ELR (cell line): ENCODE results near the gene C5AR1.
"Not testable (repeated sequence)": the region's sequence is repeated elsewhere in the genome, so short reads cannot be mapped to it uniquely, and the experiment has no call there.

Experiments
- DNase-seq: peaks from one replicate; pipeline ENCODE4 v3.0.0-alpha.2; 2015; ENCODE audit warnings: low read depth

C5AR1 gene

DNA sequence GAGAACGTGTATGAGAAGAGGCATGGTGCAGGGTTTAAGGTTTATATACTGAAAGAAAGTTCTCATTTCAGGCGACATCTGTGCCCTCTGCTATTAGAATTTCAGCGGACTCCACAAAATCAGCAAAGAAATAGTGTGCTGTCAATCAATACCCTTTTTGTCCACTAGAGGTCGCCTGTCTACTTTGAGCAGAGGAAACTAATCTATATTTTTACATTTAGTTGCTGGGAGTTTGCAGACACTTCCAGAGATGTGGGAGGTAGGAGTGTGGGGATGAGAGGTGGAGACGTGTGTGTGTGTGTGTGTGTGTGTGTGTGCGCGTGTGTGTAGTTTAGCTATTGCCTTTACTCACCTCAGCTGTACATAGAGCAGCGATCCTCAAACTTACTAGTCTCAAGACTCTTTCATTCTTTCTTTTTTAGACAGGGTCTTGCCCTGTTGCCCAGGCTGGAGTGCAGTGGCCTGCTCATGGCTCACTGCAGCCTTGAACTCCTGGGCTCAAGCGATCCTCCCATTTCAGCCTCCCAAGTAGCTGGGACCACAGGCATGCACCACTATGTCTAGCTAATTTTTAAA is 25.2 kb upstream of the C5AR1 start:
- DNase-seq: peak; percentile 71

DNA sequence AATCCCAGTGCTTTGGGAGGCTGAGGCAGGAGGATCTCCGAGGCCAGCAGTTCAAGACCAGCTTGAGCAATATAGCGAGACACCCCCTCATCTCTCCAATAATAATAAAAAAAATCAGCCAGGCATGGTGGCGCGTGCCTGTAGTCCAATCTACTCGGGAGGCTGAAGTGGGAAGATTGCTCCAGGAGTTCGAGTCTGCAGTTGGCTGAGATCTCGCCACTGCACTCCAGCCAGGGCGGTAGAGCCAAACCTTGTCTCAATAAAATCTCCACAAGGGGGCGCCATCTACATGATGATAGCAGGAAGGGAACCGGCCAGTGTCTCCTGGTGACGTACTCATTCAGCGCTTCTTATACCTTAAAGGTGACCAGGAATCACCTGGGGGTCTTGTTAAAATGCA is 13.6 kb upstream of the C5AR1 start:
- peak; percentile 88 for DNase-seq

DNA sequence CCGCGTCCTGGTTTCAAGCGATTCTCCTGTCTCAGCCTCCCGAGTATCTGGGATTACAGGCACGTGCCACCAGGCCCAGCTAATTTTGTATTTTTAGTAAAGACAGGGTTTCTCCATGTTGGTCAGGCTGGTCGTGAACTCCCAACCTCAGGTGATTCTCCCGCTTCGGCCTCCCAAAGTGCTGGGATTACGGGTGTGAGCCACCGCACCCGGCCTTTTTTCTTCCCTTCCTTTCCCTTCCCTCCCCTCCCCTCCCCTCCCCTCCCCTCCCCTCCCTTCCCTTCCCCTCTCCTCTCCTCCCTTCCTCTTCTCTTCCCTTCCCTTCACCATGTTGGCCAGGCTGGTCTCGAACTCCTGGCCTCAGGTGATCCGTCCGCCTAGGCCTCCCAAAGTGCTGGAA is 8.8 kb upstream of the C5AR1 start:
- not testable (repeated sequence) for DNase-seq

DNA sequence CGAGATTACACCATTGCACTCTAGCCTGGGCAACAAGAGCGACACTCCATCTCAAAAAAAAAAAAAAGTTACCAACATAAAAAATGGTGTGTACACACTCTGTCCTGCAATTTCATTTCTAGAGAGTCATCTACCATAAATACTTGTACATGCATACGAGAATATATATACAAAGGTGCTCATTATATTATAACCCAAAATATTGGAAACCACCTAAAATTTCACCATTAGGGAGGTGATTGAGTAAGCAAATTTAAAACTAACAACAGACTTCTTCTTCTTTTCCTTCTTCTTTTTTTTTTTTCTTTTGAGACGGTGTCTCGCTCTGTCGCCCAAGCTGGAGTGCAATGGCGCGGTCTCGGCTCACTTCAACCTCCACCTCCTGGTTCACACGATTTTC is 7.4 kb upstream of the C5AR1 start:
- no peak for DNase-seq

DNA sequence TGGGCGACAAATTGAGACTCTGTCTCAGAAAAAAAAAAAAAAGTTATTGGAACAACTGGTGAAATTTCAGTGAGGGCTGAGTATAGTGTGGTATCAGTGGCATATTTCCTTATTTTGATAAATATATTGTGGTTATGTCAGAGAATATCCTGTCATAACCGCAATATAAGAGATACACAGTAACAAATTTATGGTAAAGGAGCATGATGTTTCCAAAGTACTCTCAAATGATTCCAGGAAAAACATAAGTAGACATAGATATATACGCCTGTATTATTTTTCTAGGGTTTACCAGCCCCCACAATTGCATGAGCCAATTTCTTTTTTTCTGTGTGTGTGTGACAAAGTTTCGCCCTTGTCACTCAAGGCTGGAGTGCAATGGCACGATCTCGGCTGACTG is 5.7 kb upstream of the C5AR1 start:
- DNase-seq: no peak

DNA sequence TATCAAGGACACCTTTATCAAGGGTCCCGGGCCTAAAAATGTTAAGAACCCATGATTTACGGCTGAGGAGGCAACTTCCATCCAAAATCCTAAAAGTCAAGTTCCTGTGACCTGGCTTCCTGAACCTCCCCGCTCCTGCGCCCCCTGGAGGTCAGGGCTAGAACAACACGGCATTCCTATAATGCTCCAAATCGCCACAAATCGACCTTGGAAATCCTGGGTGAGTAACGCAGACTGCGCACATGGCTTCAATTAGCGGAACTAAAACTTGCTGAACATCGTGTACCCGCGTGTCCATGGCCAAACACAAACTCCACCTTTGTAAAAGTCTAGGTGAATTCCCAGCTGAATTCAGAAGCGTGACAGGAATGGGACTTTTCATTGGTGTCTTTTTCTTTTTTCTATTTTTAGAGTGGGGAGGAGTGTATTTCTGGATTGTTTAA is 4.3 kb upstream of the C5AR1 start:
- peak; percentile 87 for DNase-seq

DNA sequence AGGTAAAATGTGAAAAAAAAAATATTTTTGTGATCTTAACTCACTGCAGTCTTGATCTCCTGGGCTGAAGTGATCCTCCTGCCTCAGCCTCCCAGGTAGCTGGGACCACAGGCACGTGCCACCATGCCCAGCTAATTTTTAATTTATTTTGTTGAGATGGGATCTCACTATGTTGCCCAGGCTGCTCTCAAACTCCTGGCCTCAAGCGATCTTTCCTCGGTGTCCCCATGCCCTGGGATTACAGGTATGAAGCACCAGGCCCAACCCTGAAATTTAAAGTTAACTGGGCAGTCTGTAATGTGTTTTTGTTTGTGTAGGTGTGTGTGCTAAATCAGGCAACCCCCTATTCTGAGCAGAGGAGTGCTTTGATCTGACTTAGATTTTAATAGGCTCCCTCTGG is 3.4 kb upstream of the C5AR1 start:
- DNase-seq: no peak

DNA sequence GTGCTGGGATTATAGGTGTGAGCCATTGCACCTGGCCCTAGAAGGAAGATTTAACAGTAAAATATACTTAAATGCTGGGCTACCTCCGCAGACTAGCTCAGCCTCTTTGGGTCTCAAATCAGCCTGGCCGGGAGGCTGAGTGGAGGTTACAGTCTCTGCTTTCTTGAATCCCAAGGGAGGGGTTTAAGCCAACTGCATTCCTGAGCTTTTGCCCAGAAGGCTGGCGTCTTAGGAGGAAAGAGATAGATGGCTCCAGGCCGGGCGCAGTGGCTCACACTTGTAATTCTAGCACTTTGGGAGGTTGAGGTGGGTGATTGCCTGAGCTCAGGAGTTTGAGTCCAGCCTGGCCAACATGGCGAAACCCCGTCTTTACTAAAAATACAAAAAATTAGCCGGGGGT is 623 bp upstream of the C5AR1 start:
- no peak for DNase-seq

DNA sequence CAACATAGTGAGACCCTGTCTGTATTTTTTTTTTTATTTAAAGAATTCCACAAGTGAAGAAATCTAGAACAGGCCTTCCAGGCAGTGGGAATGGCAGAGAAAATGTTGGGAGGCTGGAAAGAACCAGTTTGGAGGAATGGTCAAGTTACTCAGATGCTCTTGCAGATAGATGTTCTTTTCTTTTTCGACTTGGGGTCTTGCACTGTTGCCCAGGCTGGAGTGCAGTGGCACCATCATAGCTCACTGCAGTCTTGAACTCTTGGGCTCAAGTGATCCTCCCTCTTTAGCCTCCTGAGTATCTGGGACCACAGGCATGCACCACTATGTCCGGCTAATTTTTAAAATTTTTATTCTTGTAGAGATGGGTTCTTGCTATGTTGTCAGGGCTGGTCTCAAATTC is 662 bp downstream of the C5AR1 start:
- no peak for DNase-seq

DNA sequence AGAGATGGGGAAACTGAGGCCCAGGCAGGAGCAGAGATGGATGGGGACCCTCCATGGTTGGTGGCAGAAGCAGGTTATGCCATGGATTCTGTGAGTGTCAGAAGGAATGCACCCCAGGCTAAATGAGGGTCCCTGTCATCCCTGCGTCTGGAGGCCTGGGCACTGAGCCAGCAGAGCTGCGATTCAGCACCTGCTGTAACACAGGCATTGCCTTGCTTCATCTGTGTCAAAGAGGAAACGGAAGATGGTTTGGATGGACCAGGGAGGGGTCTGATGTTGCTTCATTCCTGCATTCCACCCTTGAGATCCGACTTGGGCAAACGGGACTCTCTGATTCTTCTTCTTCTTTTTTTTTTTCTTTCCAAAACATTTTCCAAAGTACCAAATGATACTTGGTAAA is 1.2 kb downstream of the C5AR1 start:
- peak; percentile 30 for DNase-seq

DNA sequence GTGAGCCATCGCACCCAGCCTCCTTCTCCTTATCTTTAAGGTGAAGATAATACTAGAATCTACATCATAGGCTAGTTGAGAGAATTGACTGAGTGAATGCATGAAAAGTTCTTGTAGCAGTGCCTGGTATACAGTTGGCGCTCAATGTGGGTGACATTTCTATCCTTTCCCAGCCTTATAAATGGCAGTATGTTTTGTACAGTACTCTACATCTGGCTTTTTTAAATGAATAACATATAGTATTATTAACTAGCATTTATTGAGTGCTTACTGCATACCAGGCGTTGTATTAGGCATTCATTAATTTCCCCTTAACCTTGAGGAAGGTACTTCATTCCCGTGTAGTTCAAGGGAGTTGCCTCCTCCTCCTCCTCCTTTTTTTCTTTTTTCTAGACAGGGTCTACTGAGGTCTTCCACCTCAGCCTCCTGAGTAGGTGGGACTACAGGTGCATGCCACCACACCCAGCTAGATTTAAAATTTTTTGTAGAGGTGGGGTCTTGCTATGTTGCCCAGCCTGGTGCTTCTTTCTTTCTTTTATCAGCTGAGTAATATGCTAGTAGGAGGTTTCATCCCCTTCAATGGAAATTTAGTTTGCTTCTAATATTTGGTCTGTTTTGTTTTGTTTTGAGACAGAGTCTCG is 2.8 kb downstream of the C5AR1 start:
- DNase-seq: no peak

DNA sequence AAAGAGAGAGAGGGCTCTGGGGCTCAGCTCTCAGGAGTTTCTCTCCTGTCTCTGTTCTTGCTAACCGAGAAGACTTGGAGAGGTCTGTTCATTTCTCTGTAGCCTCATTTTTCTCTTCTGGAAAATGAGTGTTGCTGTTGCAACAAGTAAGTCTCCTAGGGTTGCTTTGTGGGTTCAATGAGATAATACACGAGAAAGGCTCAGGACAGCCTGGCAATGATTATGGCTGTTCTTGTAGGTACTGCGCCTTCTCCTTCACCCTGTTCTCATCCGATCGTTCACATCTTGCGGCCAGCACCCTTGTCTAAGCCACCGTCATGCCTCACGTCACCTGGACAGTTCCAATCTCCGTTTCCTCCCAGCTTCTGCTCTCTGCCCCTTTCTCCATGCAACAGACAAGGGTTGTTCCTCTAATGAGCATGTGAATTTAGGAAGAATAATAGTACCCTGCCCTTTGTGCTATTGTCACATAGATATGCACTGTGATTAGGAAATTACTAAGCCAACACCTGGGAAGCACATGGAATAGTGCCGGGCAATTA is 4.2 kb downstream of the C5AR1 start:
- DNase-seq: no peak

DNA sequence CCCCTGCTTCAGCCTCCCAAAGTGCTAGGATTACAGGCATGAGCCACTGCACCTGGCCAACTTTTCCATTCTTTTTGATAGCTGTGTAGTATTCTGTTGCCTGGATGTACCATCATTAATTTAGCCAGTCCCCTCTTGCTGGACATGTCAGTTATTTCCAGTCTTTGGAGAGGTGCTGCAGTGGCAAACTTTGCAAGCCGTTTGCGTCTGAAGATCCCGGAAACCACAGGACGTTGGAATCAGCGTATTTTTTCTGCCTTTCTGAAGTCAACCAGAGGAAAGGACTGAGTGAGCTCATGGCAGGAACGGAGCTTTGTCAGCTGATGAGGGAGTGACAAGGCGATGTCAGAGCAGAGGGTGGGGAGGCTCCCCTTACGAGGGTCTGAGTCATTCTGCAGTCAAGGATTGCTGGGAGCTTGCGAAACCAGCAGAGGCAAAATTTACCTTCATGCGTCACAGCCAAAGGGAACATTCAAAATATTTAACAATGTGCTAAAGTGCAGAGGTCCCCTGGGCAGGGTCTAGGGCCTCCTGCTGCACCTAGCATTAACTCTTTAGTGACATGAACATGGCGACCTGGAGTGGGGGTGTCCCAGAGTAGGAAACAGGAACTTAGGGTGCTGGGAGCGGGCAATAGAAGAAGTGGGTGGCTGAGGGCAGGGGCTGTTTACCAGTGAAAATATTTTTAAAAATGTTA is 5.6 kb downstream of the C5AR1 start:
- DNase-seq: peak; percentile 96

DNA sequence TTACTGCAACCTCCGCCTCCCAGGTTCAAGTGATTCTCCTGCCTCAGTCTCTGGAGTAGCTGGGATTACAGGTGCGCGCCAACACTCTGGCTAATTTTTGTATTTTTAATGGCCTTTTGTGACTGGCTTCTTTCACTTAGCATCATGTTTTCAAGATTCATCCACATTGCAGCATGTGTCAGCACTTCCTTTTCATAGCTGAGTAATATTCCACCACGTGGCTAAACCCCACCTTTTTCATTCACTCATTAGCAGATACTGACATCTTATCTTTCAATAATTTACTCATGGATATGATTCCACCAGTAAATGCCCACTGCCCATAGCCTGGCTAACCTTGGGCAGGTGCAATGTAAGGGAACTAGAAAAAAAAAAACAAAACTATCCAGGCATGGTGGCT is 6.9 kb downstream of the C5AR1 start:
- DNase-seq: no peak

DNA sequence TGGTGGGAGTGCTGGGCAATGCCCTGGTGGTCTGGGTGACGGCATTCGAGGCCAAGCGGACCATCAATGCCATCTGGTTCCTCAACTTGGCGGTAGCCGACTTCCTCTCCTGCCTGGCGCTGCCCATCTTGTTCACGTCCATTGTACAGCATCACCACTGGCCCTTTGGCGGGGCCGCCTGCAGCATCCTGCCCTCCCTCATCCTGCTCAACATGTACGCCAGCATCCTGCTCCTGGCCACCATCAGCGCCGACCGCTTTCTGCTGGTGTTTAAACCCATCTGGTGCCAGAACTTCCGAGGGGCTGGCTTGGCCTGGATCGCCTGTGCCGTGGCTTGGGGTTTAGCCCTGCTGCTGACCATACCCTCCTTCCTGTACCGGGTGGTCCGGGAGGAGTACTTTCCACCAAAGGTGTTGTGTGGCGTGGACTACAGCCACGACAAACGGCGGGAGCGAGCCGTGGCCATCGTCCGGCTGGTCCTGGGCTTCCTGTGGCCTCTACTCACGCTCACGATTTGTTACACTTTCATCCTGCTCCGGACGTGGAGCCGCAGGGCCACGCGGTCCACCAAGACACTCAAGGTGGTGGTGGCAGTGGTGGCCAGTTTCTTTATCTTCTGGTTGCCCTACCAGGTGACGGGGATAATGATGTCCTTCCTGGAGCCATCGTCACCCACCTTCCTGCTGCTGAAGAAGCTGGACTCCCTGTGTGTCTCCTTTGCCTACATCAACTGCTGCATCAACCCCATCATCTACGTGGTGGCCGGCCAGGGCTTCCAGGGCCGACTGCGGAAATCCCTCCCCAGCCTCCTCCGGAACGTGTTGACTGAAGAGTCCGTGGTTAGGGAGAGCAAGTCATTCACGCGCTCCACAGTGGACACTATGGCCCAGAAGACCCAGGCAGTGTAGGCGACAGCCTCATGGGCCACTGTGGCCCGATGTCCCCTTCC is 10.5 kb downstream of the C5AR1 start:
- DNase-seq: no peak

DNA sequence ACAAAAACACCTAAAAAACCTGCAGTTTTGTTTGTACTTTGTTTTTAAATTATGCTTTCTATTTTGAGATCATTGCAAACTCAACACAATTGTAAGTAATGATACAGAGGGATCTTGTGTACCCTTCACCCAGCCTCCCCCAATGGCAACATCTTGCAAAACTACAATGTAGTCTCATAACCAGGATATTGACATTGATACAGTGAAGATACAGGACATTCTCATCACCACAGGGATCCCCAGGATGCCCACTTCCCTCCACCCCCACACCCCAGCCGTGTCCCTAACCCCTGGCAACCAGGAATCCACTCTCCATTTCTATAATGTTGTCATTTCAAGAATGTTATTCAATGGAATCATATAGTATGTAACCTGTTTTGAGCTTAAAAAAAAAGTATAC is 12.0 kb downstream of the C5AR1 start:
- DNase-seq: no peak

DNA sequence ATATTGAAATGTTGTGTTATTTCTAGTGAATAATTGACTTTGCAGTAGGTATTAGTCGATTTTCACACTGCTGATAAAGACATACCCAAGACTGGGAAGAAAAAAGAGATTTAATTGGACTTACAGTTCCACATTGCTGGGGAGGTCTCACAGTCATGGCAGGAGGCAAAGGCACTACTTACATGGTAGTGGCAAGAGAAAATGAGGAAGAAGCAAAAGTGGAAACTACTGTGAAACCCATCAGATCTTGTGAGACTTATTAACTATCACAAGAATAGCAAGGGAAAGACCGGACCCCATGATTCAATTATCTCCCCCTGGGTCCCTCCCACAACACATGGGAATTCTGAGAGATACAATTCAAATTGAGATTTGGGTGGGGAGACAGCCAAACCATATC is 12.4 kb downstream of the C5AR1 start:
- no peak for DNase-seq

DNA sequence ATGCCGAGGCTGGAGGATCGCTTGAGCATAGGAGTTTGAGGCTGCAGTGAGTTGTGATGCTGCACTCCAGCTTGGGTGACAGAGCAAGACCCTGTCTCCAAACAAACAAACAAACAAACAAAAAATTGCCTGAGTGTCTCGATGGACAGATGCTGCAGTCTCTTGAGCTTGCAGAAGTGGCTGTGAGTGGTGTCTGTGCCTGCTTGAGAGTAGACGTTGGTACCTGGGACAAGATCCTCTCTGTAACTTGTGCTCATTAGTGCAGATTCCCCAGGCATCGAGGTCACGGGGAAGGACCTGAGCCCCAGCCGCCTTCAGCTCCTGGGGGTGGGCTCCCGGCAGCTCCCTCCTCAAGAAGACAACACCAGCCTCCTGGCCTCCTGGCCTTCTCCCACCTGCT is 13.7 kb downstream of the C5AR1 start:
- DNase-seq: no peak

DNA sequence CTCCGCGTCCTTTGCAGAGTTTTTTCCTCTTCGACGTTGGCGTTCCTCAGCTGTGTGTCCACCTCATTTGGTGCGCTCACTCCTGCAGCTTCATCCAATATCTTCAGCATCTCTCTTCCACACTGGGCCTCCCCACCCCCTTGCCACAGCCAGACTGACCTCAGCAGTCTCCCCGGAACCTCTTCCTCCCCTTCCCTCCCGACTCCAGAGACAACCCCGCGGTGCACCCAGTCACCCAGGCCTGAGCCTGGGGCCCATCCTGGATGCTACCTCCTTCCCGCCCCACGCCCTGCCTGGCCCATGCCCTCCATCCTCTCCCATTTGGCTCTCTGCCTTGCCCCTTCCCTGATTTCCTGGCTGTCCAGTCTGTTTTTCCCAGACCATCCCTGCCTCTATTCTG is 14.2 kb downstream of the C5AR1 start:
- no peak for DNase-seq

DNA sequence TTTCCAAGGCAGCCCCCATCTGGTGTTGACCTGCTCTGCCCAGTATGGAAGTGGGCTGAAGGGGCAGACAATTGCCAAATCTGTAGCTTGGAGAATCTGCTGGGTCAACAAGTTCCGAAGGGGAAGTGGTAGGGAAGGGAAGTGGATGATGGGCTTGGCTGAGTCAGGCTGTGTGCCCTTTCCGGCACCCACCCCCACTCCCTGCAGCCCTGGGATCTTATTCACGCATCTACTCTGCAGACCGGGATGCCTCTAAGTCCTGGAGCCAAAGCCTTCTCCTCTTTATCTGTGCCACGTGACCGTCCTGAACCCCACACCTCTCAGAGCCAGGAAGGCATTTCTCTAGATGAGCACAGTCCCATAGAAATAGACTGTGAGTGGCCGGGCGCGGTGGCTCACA is 14.8 kb downstream of the C5AR1 start:
- peak; percentile 56 for DNase-seq

DNA sequence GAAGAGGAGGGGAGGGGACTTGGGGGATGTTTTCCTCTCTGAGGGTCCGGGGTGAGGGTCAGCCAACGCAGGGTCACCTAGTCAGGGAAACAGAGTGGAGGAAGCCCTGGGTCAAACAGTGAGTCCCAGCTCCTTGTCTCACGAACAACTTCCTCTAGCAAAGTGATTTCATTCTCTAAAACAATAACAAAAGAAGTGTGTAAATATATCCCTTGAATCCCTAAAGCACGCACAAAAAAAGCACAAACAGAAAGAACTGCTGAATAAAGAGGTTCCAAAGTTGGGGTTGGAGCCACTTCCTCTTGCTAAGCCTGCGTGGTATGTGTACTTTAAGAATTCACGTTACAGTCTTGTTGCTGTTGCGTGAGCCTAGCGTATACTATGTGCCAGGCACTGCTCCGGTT is 20.8 kb downstream of the C5AR1 start:
- no peak for DNase-seq

DNA sequence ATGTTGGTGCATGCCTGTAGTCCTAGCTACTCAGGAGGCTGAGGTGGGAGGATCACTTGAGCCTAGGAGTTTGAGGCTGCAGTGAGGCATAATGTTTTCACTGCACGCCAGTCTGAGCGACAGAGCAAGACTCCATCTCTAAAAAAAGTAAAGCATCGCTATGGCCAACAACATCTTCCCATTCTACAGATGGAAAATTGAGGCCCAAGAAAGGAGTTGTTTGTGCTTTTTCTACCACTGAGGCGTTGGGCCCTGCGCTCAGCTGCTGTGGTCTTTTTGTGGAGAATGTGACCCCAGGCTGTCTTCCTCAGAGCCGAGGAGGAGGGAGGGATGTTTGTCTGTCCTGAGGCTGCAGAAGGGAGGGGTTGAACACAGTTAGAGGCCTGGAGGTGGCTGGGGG is 21.8 kb downstream of the C5AR1 start:
- no peak for DNase-seq
